ENCODE results near the gene MARF1. TPM values are rescaled to one million over a fixed set of nuclear protein-coding genes. Genes with fewer than 3 reads are reported as not detected.
A peak's percentile ranks its signal among the peaks of the same experiment; 100 is the strongest.
"Not testable (repeated sequence)": the region's sequence is repeated elsewhere in the genome, so short reads cannot be mapped to it uniquely, and the experiment has no call there.

Gene MARF1
- total RNA-seq, 1 experiment from 2014 or later = 68.1 TPM

- Histone ChIP-seq H3K4me2 (peak overlapping the region; percentile 50), H3K79me2 (ENCODE audit: low read depth) (no peaks in the 10 kb centered on the region)
Observed at GRCh38 chr16:15573274-15573895, 69.6 kb downstream of the MARF1 start.

GRCh38 chr16:15572329-15573001 is 70.5 kb downstream of the MARF1 start:
- Histone ChIP-seq H3K9me3 (ENCODE audit: insufficient read depth, low read depth) (0 out of 2 replicates have a peak, but pooled peaks cover 8% of the 10 kb centered on the region), H3K36me3 (ENCODE audit: low read depth) (no peaks in the 10 kb centered on the region), H3K4me3 (no peak overlapping the region), H3K79me2 (ENCODE audit: low read depth) (no peaks in the 10 kb centered on the region), H3F3A (ENCODE audit: insufficient read depth, low read depth) (peaks cover 43% of the 10 kb centered on the region), H2AFZ (no peak overlapping the region), H3K4me1 (replicated peaks; ENCODE audit: insufficient read depth) (peaks cover 67% of the 10 kb centered on the region), H3K27me3 (ENCODE audit: insufficient read depth, low read depth) (no peaks in the 10 kb centered on the region), H3K4me2 (peak overlapping the region; percentile 50), H3K27ac (peak overlapping the region; percentile 79), H4K20me1 (ENCODE audit: insufficient read depth) (no peaks in the 10 kb centered on the region), H3K9me2 (ENCODE audit: insufficient read depth) (no peaks in the 10 kb centered on the region)
- intact Hi-C loops (cut with micrococcal nuclease; ENCODE audit: unreplicated experiment) = no loop called here
- no peak for TF ChIP-seq EZH2 (IDR thresholded peaks at IDR 0.05; ENCODE audit: low read depth)
- no peak for TF ChIP-seq CTCF (conservative IDR thresholded peaks at IDR 0.05)
- ChIA-PET POLR2A (ENCODE audit: unreplicated experiment) (no interaction called here), CTCF (no interaction called here)
- DNase-seq = peak in 1 of 2 experiments; percentile 69
- BruUV-seq (replicated peaks) = no TSS peak

More at GRCh38 chr16:15573274-15573895, 69.6 kb downstream of the MARF1 start:
- POLR2A ChIA-PET (ENCODE audit: unreplicated experiment) = interaction anchor here (0.7 kb wide), 1 partner anchor 41 kb away, joined by 9 read pairs; no protein-coding TSS in a partner anchor
- peaks cover 71% of the 10 kb centered on the region for H3K4me1 ChIP-seq (replicated peaks; ENCODE audit: insufficient read depth)
- peak in 1 of 2 experiments; percentile 73 for DNase-seq
- TF ChIP-seq EZH2 (IDR thresholded peaks at IDR 0.05; ENCODE audit: low read depth) (no peak), CTCF (conservative IDR thresholded peaks at IDR 0.05) (no peak)
- no peak overlapping the region for H3K4me3 ChIP-seq
- CTCF ChIA-PET = no interaction called here
- no peak overlapping the region for H2AFZ ChIP-seq
- intact Hi-C loops (cut with micrococcal nuclease; ENCODE audit: unreplicated experiment) = no loop called here
- no peaks in the 10 kb centered on the region for H4K20me1 ChIP-seq (ENCODE audit: insufficient read depth)
- H3K9me3 ChIP-seq (ENCODE audit: insufficient read depth, low read depth) = 0 out of 2 replicates have a peak, but pooled peaks cover 8% of the 10 kb centered on the region
- H3K36me3 ChIP-seq (ENCODE audit: low read depth) = no peaks in the 10 kb centered on the region
- peak overlapping the region; percentile 79 for H3K27ac ChIP-seq
- H3K27me3 ChIP-seq (ENCODE audit: insufficient read depth, low read depth) = no peaks in the 10 kb centered on the region
- H3F3A ChIP-seq (ENCODE audit: insufficient read depth, low read depth) = peaks cover 43% of the 10 kb centered on the region
- no peaks in the 10 kb centered on the region for H3K9me2 ChIP-seq (ENCODE audit: insufficient read depth)
- BruUV-seq (replicated peaks) = no TSS peak

GRCh38 chr16:15571557-15571956 is 71.4 kb downstream of the MARF1 start:
- intact Hi-C loops (cut with micrococcal nuclease; ENCODE audit: unreplicated experiment) = no loop called here
- Histone ChIP-seq H3K4me1 (replicated peaks; ENCODE audit: insufficient read depth) (peaks cover 58% of the 10 kb centered on the region), H3K27ac (peak overlapping the region; percentile 79), H3K27me3 (ENCODE audit: insufficient read depth, low read depth) (no peaks in the 10 kb centered on the region), H3K36me3 (ENCODE audit: low read depth) (no peaks in the 10 kb centered on the region), H3F3A (ENCODE audit: insufficient read depth, low read depth) (peaks cover 36% of the 10 kb centered on the region), H3K4me2 (peak overlapping the region; percentile 50), H2AFZ (no peak overlapping the region), H3K9me3 (ENCODE audit: insufficient read depth, low read depth) (0 out of 2 replicates have a peak, but pooled peaks cover 4% of the 10 kb centered on the region), H3K79me2 (ENCODE audit: low read depth) (no peaks in the 10 kb centered on the region), H3K9me2 (ENCODE audit: insufficient read depth) (no peaks in the 10 kb centered on the region), H4K20me1 (ENCODE audit: insufficient read depth) (no peaks in the 10 kb centered on the region), H3K4me3 (no peak overlapping the region)
- ChIA-PET POLR2A (ENCODE audit: unreplicated experiment) (no interaction called here), CTCF (interaction anchor here (0.6 kb wide), 1 partner anchor 82 kb away, joined by 5 read pairs; no protein-coding TSS in a partner anchor)
- BruUV-seq (replicated peaks) = no TSS peak
- no peak for DNase-seq
- TF ChIP-seq EZH2 (IDR thresholded peaks at IDR 0.05; ENCODE audit: low read depth) (no peak), CTCF (conservative IDR thresholded peaks at IDR 0.05) (no peak)

GRCh38 chr16:15570666-15571065 is 72.3 kb downstream of the MARF1 start:
- H3K9me2 ChIP-seq (ENCODE audit: insufficient read depth); DNase-seq; H3K9me3 ChIP-seq (ENCODE audit: insufficient read depth, low read depth); H3K36me3 ChIP-seq (ENCODE audit: low read depth); H3K4me2 ChIP-seq; intact Hi-C loops (cut with micrococcal nuclease; ENCODE audit: unreplicated experiment); H2AFZ ChIP-seq; H3K79me2 ChIP-seq (ENCODE audit: low read depth); H4K20me1 ChIP-seq (ENCODE audit: insufficient read depth); H3K27me3 ChIP-seq (ENCODE audit: insufficient read depth, low read depth); CTCF ChIA-PET; H3K27ac ChIP-seq; H3K4me3 ChIP-seq; POLR2A ChIA-PET (ENCODE audit: unreplicated experiment); BruUV-seq (replicated peaks): not testable (repeated sequence)
- H3K4me1 ChIP-seq (replicated peaks; ENCODE audit: insufficient read depth) = peaks cover 49% of the 10 kb centered on the region
- H3F3A ChIP-seq (ENCODE audit: insufficient read depth, low read depth) = peaks cover 28% of the 10 kb centered on the region
